HG02678 (cell line): ENCODE measurements around the gene MYOCOS.
"Not testable (repeated sequence)": the region's sequence is repeated elsewhere in the genome, so short reads cannot be mapped to it uniquely, and the experiment has no call there.

ENCODE experiments used
- ATAC-seq: cut with Tn5 transposase; IDR thresholded peaks from one replicate; pipeline ENCODE4 v1.9.1; 2021; ENCODE audit warnings: mild to moderate bottlenecking, moderate library complexity; ENCODE audit not compliant: unreplicated experiment

The MYOCOS gene

GRCh38 chr1:171656206-171656605 is 34.2 kb downstream of the MYOCOS start:
- not testable (repeated sequence) for ATAC-seq

- no peak for ATAC-seq
Measured at GRCh38 chr1:171661076-171661650, 39.1 kb downstream of the MYOCOS start.

GRCh38 chr1:171663036-171663853 is 41.2 kb downstream of the MYOCOS start:
- ATAC-seq: no peak

- ATAC-seq: no peak
Measured at GRCh38 chr1:171663854-171664575, 42.0 kb downstream of the MYOCOS start.

GRCh38 chr1:171664976-171665375 is 42.9 kb downstream of the MYOCOS start:
- no peak for ATAC-seq

- no peak for ATAC-seq
Measured at GRCh38 chr1:171666114-171666769, 44.2 kb downstream of the MYOCOS start.

GRCh38 chr1:171668372-171668771 is 46.3 kb downstream of the MYOCOS start:
- ATAC-seq: no peak

GRCh38 chr1:171670739-171671138 is 48.7 kb downstream of the MYOCOS start:
- ATAC-seq: no peak

- no peak for ATAC-seq
Measured at GRCh38 chr1:171674431-171675405, 52.7 kb downstream of the MYOCOS start.
